ENCODE data around the gene OR2J2. TPM values are rescaled to one million over a fixed set of nuclear protein-coding genes. Genes with fewer than 3 reads are reported as not detected.
"Not testable (repeated sequence)": the region's sequence is repeated elsewhere in the genome, so short reads cannot be mapped to it uniquely, and the experiment has no call there.

The OR2J2 gene
- total and polyA plus RNA-seq, 8 donors: not detected

GRCh38 chr6:29153083-29153482 lies 17.6 kb upstream of the OR2J2 start:
- H3K27me3 ChIP-seq: no peaks in the 10 kb centered on the region
- no peak overlapping the region for H3K4me3 ChIP-seq
- 63 to 88% (median 72%) methylated on average over 1 of the region's 1 CpG for WGBS, 5 donors
- intact Hi-C loops (cut with DNase I; ENCODE audit: low total_unique reads): no loop called here
- H3K9me3 ChIP-seq: peaks cover 0 to 15% (median 3%) of the 10 kb centered on the region in 4 donors
- H3K36me3 ChIP-seq: no peaks in the 10 kb centered on the region
- no peak for DNase-seq
- H3K4me1 ChIP-seq: no peaks in the 10 kb centered on the region
- TF ChIP-seq POLR2A (IDR thresholded peaks at IDR 0.05) (no peak), POLR2AphosphoS5 (IDR thresholded peaks at IDR 0.05) (no peak), EP300 (IDR thresholded peaks at IDR 0.05) (no peak), CTCF (IDR thresholded peaks at IDR 0.05) (no peak)
- H3K27ac ChIP-seq: no peak overlapping the region

DNA sequence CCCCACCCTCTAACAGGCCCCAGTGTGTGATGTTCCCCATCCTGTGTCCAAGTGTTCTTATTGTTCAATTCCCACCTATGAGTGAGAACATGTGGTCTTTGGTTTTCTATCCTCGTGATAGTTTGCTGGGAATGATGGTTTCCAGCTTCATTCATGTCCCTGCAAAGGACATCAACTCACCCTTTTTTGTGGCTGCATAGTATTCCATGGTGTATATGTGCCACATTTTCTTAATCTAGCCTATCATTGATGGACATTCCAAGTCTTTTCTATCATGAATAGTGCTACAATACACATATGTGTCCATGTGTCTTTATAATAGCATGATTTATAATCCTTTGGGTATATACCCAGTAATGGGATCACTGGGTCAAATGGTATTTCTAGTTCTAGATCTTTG lies 15.5 kb upstream of the OR2J2 start:
- intact Hi-C loops (cut with DNase I; ENCODE audit: low total_unique reads); H3K36me3 ChIP-seq: not testable (repeated sequence)
- 31 to 43% (median 37%) methylated on average over 1 of the region's 1 CpG for WGBS, 5 donors

DNA sequence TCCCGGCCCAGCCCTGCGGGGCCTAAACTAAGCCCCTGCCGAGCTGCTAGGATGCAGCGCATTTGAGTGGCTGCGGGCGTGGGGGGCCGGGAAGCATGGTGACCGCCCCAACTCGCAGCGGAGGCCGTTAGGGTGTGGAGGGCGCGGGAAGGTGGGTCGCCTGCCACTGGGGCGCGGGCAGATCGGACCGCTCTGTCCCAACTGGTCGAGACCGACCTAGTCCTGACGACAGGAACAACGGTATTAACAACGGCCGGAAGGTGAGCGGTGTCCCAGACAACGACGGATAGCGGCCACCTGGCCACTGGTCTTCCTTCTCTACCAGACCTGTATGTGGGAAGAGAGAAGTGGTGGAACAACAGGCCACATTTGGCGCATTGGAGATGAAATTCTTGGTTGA lies 10.8 kb upstream of the OR2J2 start:
- H3K27ac ChIP-seq; H3K4me1 ChIP-seq; DNase-seq; H3K27me3 ChIP-seq; intact Hi-C loops (cut with DNase I; ENCODE audit: low total_unique reads); H3K9me3 ChIP-seq; H3K4me3 ChIP-seq; H3K36me3 ChIP-seq: not testable (repeated sequence)
- WGBS, 5 donors: 91 to 97% (median 93%) methylated on average over 5 to 24 of the region's 29 CpGs

More for the DNA sequence above, 15.5 kb upstream of the OR2J2 start:
- not testable (repeated sequence) for DNase-seq, H3K27me3 ChIP-seq, H3K27ac ChIP-seq, H3K4me1 ChIP-seq, H3K9me3 ChIP-seq, H3K4me3 ChIP-seq

GRCh38 chr6:29165571-29165970 lies 5.1 kb upstream of the OR2J2 start:
- intact Hi-C loops (cut with DNase I; ENCODE audit: low total_unique reads); H3K27ac ChIP-seq; H3K27me3 ChIP-seq; DNase-seq; H3K4me3 ChIP-seq; H3K36me3 ChIP-seq; H3K9me3 ChIP-seq; H3K4me1 ChIP-seq: not testable (repeated sequence)
- whole genome bisulfite sequencing, 5 donors: 90 to 98% (median 96%) methylated on average over 8 to 24 of the region's 28 CpGs

- 40 to 67% (median 63%) methylated on average over 1 of the region's 1 CpG for WGBS, 5 donors
- Histone ChIP-seq H3K4me1 (no peaks in the 10 kb centered on the region), H3K9me3 (peaks cover 0 to 2% (median 0%) of the 10 kb centered on the region in 4 donors), H3K4me3 (no peak overlapping the region), H3K27me3 (no peaks in the 10 kb centered on the region), H3K36me3 (no peaks in the 10 kb centered on the region), H3K27ac (no peak overlapping the region)
- TF ChIP-seq POLR2A (IDR thresholded peaks at IDR 0.05) (no peak), POLR2AphosphoS5 (IDR thresholded peaks at IDR 0.05) (no peak), EP300 (IDR thresholded peaks at IDR 0.05) (no peak), CTCF (IDR thresholded peaks at IDR 0.05) (no peak)
- intact Hi-C loops (cut with DNase I; ENCODE audit: low total_unique reads): no loop called here
- peak in 1 of 2 donors; percentile 1 for DNase-seq
Measured at GRCh38 chr6:29171736-29172135, 1.0 kb downstream of the OR2J2 start.

DNA sequence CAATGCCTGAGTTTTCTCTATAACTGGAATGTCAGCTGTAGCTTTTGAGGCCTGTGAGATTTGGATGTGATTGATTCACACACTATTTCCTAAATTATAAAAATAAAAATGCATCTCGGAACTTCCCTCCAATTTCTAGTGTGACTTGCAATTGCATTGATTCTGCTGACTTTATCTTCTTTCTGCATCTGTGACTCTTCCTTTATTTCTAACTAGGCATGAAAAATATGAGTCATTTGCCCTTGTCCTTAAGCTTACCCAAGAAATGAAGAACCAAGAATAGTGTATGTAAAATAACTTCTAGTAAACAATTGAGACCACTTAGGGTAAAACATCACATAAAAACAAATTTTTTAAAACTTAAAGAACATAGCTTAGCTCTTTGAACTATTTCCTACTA lies 12.9 kb downstream of the OR2J2 start:
- WGBS, 5 donors: 45 to 84% (median 69%) methylated on average over 1 of the region's 1 CpG

DNA sequence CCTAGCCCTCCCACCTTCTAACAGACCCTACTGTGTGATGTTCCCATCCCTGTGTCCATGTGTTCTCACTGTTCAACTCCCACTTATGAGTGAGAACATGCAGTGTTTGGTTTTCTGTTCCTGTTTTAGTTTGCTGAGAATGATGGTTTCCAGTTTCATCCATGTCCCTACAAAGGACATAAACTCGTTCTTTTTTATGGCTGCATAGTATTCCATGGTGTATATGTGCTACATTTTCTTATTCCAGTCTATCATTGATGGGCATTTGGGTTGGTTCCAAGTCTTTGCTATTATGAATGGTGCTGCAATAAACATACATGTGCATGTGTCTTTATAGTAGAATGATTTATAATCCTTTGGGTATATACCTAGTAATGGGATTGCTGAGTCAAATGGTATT lies 18.0 kb downstream of the OR2J2 start:
- H3K4me1 ChIP-seq; DNase-seq; H3K4me3 ChIP-seq; H3K36me3 ChIP-seq; H3K27ac ChIP-seq; H3K27me3 ChIP-seq; intact Hi-C loops (cut with DNase I; ENCODE audit: low total_unique reads): not testable (repeated sequence)
- 29 to 53% (median 40%) methylated on average over 1 of the region's 1 CpG for WGBS, 5 donors
- peaks cover 0 to 37% (median 26%) of the 10 kb centered on the region in 4 donors for H3K9me3 ChIP-seq

More for the DNA sequence above, 12.9 kb downstream of the OR2J2 start:
- no peaks in the 10 kb centered on the region for H3K36me3 ChIP-seq
- DNase-seq: no peak
- no peaks in the 10 kb centered on the region for H3K27me3 ChIP-seq
- no peak overlapping the region for H3K27ac ChIP-seq
- intact Hi-C loops (cut with DNase I; ENCODE audit: low total_unique reads): no loop called here
- no peak for TF ChIP-seq EP300 (IDR thresholded peaks at IDR 0.05)
- TF ChIP-seq CTCF (IDR thresholded peaks at IDR 0.05): no peak
- no peak for TF ChIP-seq POLR2A (IDR thresholded peaks at IDR 0.05)
- no peak overlapping the region for H3K4me3 ChIP-seq
- no peaks in the 10 kb centered on the region for H3K4me1 ChIP-seq
- peaks cover 0 to 23% (median 13%) of the 10 kb centered on the region in 4 donors for H3K9me3 ChIP-seq
